GM12875 (cell line): ENCODE results near the gene LIPN.

Experiments used
- H3K4me3 ChIP-seq: one replicate; pipeline ENCODE4 v1.5.1; 2011; ENCODE audit warnings: low read depth, low read length, control low read depth
- TF ChIP-seq, protein P1 (sequence below): IDR thresholded peaks from 2 replicates; pipeline ENCODE4 v1.5.1; 2011; ENCODE audit warnings: low read depth, mild to moderate bottlenecking, control low read depth, inconsistent platforms, low read length, moderate library complexity, borderline replicate concordance; ENCODE audit not compliant: insufficient read depth

LIPN gene

DNA sequence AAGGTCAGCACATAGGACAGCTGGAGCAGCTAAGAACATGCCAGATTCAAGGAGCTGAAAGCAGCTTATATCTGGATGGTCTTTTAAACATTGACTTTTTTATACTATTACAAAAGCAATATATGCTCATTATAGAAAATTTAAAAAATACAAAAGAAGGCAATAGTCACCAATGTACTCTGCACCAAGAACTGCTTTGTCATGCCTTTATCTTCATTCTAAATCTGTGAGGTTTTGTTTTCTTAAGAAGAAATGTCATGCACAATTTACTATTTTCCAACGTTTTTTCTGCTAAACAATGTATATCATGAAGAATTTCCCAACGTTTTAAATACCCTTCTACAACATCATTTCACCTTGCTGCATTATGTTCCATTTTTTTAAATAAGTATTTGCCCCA lies 45.5 kb downstream of the LIPN start:
- no peak overlapping the region for H3K4me3 ChIP-seq
- TF ChIP-seq, protein P1, sequence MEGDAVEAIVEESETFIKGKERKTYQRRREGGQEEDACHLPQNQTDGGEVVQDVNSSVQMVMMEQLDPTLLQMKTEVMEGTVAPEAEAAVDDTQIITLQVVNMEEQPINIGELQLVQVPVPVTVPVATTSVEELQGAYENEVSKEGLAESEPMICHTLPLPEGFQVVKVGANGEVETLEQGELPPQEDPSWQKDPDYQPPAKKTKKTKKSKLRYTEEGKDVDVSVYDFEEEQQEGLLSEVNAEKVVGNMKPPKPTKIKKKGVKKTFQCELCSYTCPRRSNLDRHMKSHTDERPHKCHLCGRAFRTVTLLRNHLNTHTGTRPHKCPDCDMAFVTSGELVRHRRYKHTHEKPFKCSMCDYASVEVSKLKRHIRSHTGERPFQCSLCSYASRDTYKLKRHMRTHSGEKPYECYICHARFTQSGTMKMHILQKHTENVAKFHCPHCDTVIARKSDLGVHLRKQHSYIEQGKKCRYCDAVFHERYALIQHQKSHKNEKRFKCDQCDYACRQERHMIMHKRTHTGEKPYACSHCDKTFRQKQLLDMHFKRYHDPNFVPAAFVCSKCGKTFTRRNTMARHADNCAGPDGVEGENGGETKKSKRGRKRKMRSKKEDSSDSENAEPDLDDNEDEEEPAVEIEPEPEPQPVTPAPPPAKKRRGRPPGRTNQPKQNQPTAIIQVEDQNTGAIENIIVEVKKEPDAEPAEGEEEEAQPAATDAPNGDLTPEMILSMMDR = no peak

DNA sequence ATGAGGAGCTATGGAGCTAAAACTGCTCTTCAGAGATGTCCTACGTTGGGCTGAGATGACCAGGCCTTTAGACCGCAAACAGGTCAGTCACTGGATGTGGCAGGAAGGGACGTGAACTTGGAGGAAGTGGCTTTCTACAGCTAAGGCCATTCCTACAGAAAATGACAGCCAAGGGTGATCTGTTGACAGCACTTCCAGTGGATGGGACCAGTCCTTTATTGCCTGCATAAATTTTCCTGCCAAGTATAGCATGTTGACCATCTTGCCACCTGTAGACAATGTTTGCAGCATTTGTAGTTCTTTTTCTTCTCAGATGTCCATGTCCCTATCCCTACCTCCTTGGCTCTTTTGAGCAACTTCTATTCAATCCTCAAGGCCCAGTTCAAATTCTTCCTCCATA lies 46.1 kb downstream of the LIPN start:
- TF ChIP-seq, protein P1 = no peak
- no peak overlapping the region for H3K4me3 ChIP-seq

DNA sequence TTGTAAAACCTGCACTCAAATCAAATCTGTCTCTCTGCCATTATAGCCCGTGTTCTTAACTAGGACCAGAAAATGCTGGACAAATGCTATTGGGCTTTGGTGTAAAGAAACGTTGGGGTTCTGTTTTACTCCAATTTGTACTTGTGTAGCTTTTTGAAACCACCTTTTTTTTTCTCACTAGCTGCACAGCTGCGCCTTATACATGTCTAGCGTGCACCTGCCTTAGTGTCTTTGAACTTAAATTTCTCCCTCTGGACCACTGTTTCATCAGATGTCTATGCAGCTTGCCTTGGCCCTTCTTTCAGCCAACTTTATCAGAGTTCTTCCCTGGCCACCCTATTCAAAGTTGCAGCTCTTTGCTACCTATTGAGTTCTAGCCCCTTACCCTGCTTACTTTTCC lies 49.8 kb downstream of the LIPN start:
- TF ChIP-seq, protein P1 = no peak

DNA sequence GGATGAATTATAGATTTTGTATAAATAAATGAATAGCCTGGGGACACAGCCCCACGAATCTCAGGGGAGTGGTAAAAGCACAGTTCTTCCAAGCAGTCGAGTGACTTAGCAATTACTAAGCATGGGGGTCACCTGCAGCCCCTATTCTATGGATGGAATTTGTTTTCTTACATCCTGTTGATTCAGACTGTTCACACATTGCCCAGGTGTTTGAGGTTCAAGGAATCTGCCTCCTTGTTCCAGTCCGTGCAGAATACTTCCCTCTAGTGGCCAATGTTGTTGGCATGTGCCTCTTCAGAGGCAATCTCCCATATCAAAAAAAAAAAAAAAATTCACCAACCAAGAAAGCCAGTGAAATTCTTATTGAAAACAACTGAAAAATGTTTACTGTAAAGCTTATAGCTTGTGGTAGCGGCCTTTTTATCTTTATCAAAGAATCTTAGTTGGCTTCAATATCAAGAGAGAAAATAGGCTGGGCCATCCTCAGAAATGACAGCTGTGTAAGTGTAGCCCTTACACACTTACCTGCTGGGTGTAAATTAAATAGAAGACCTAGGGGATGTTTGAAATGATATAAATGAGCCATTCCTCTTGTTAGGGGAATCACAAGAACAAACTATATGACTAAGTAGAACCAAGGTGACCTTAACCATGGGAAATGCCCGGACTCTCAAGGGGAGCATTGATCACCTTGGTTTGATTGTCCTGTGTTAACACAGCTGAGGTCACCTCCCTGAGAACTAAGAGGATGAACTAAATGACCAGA lies 50.6 kb downstream of the LIPN start:
- H3K4me3 ChIP-seq = no peak overlapping the region
- TF ChIP-seq, protein P1 = peak; percentile 69

More for the DNA sequence above, 49.8 kb downstream of the LIPN start:
- H3K4me3 ChIP-seq = no peak overlapping the region

DNA sequence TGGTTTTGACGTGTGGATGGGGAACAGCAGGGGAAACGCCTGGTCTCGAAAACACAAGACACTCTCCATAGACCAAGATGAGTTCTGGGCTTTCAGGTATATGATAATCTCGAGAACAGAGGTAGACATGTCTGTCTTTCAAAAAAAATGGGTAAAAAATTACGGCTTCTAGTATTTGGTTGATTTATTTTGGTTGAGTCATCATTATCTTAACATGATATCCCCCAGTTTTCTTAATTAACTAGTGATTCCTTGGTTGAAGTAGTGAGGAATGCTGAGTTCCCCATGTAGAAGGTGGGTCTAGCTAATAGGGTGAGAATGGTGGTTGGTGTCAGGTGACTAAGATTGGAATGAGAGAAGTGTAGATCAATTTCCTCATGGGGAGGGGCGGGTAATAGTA lies 53.4 kb downstream of the LIPN start:
- H3K4me3 ChIP-seq = no peak overlapping the region
- TF ChIP-seq, protein P1 = no peak

DNA sequence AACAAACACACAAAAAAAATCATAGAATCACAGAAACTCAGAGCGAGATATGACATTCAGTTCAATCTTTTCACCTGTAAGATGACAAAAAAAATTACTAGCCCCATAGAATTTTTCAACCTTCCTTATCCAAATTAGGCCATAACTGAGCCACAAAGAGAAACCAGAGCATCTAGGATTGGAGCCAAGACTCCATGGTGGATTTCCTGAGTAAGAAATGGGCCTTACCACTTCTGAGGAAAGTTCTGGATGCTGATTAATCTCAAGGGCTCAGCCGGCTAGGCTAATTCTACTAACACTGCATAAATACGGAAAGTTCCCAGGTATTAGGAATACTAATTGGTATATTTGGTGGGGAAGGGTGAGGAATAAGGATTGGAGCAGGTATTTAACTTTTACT lies 59.5 kb downstream of the LIPN start:
- H3K4me3 ChIP-seq = no peak overlapping the region

DNA sequence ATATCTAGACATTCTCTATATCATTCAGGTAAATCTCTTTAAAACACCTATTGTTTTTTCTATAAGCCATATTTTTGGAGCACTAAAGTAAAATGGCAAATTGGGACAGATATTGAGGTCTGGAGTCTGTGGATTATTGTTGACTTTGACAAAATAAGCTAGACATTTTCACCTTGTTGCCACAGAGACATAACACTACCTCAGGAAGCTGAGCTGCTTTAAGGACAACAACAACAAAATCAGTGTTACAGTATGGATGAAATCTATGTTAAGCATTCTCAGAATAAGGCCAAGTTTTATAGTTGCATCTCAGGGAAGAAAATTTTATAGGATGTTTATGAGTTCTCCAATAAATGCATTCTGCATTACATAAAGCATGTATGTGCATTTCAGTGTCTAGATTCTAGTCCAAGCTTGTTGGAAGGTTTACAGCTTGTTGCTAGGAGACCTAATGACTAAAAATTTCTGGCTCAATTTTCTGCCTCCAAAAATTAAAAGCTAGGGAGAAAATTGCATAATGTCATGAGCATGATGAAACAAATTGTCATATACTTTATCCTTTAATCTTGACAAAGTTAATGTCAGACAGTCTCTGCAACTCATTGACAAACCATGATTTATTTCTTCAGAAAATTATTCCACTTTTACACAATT lies 61.1 kb downstream of the LIPN start:
- H3K4me3 ChIP-seq = no peak overlapping the region
- TF ChIP-seq, protein P1 = no peak

More for the DNA sequence above, 59.5 kb downstream of the LIPN start:
- TF ChIP-seq, protein P1 = no peak
